HEK293T (cell line): ENCODE data around the gene BICD1.
A peak's percentile ranks its signal among the peaks of the same experiment; 100 is the strongest.

Experiments used
- CTCF ChIA-PET: fragments of 350-600 bp; formaldehyde crosslinking; extraction: SDS; loops from one replicate; lab custom pipeline; 2021; ENCODE audit warnings: antibody characterized with exemption, inconsistent platforms; lab: Yijun Ruan, JAX
- POLR2A ChIA-PET: fragments of 350-600 bp; formaldehyde crosslinking; extraction: SDS; loops from one replicate; lab custom pipeline; 2020; ENCODE audit warnings: antibody characterized with exemption, inconsistent platforms; lab: Yijun Ruan, JAX
- DNase-seq: peaks from one replicate; pipeline ENCODE4 v3.0.0; 2012; ENCODE audit warnings: mixed read lengths; ENCODE audit errors: extremely low spot score
- ARNT ChIP-seq: fragments of 450-650 bp; IDR thresholded peaks from 2 replicates; pipeline ENCODE4 v1.6.1; 2017; ENCODE audit warnings: mild to moderate bottlenecking
- BHLHE40 ChIP-seq: fragments of 450-650 bp; IDR thresholded peaks from 2 replicates; pipeline ENCODE4 v1.6.1; 2016; ENCODE audit warnings: mild to moderate bottlenecking, moderate library complexity, borderline replicate concordance
- CTBP1 ChIP-seq: fragments of 450-650 bp; IDR thresholded peaks from 2 replicates; pipeline ENCODE4 v1.6.1; 2016; ENCODE audit warnings: borderline replicate concordance
- ELF4 ChIP-seq: fragments of 450-650 bp; IDR thresholded peaks from 2 replicates; pipeline ENCODE4 v1.6.1; 2017; ENCODE audit warnings: antibody characterized with exemption
- FOXA1 ChIP-seq: fragments of 450-650 bp; IDR thresholded peaks from 2 replicates; pipeline ENCODE4 v1.6.1; 2016; ENCODE audit warnings: mild to moderate bottlenecking
- FOXK2 ChIP-seq: fragments of 450-650 bp; IDR thresholded peaks from 2 replicates; pipeline ENCODE4 v1.6.1; 2016; ENCODE audit warnings: mild to moderate bottlenecking
- FOXM1 ChIP-seq: fragments of 450-650 bp; IDR thresholded peaks from 2 replicates; pipeline ENCODE4 v1.6.1; 2017; ENCODE audit warnings: mild to moderate bottlenecking, borderline replicate concordance
- HDGF ChIP-seq: fragments of 450-650 bp; IDR thresholded peaks from 2 replicates; pipeline ENCODE4 v1.6.1; 2017; ENCODE audit warnings: antibody characterized with exemption, borderline replicate concordance
- L3MBTL2 ChIP-seq: fragments of 450-650 bp; conservative IDR thresholded peaks from 2 replicates; pipeline ENCODE4 v1.6.1; 2016; ENCODE audit warnings: mild to moderate bottlenecking
- LEF1 ChIP-seq: fragments of 450-650 bp; IDR thresholded peaks from 2 replicates; pipeline ENCODE4 v1.6.1; 2017; ENCODE audit warnings: mild to moderate bottlenecking, borderline replicate concordance
- NFRKB ChIP-seq: fragments of 450-650 bp; IDR thresholded peaks from 2 replicates; pipeline ENCODE4 v1.6.1; 2016; ENCODE audit warnings: mild to moderate bottlenecking, moderate library complexity
- SP1 ChIP-seq: fragments of 450-650 bp; IDR thresholded peaks from 2 replicates; pipeline ENCODE4 v1.6.1; 2017
- SUZ12 ChIP-seq: fragments of 450-650 bp; IDR thresholded peaks from 2 replicates; pipeline ENCODE4 v1.6.1; 2016; ENCODE audit warnings: mild to moderate bottlenecking
- TARDBP ChIP-seq: fragments of 450-650 bp; IDR thresholded peaks from 2 replicates; pipeline ENCODE4 v1.6.1; 2016
- ZNF384 ChIP-seq: fragments of 450-650 bp; IDR thresholded peaks from 2 replicates; pipeline ENCODE4 v1.6.1; 2016
- TF ChIP-seq, protein P1 (sequence below): fragments of 450-650 bp; IDR thresholded peaks from 2 replicates; pipeline ENCODE4 v1.6.1; 2016

BICD1 gene

DNA sequence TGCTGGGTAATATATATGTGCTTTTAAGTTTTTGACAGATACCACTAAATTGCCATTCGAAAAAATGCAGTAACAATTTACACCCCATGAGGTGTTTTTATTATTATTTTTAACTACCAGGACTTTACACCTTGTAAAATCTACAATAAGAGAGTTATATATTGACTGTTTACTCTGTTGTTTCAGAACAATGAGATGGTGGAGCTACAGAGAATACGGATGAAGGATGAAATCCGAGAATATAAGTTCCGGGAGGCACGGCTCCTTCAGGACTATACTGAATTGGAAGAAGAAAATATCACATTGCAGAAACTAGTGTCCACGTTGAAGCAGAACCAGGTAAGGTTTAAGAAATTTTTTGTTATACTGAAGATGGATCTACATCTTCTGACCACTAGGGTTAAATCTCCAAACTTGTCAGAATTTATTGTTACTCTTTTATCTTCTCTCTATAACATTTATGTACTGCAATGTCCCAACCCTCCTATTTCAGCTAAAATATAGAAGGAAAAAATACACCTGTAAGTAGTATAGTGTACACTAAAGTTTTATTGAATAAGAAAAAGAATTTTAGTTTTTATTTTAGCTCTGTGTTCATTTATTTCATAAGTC lies 187.3 kb downstream of the BICD1 start:
- TF ChIP-seq CTBP1 (no peak), TARDBP (no peak), NFRKB (no peak)
- DNase-seq = no peak
- POLR2A ChIA-PET = no interaction called here
- CTCF ChIA-PET = interaction anchor here (0.6 kb wide), 1 partner anchor 8 kb away, joined by 4 read pairs; no protein-coding TSS in a partner anchor

DNA sequence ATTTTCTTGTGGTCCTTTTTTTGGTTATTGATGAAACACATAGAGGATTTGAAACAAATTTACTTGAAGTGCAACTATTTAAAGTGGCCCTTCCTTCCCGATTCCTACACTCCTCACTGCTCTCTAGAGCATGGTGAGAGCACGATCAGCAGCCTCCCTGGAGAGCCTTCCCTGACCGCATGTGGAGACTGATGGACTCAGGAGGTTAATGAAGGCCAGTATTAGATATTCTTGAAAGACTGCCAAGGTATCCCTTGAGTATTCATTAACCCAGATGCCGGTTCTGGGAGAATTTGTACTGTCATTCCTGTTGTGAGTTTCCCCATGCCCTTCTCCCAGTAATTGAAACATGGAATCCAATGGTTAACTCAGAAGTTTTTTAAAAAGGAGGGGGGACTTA lies 189.9 kb downstream of the BICD1 start:
- no peak for DNase-seq
- no peak for TF ChIP-seq NFRKB
- no peak for TF ChIP-seq ARNT
- TF ChIP-seq, protein P1, sequence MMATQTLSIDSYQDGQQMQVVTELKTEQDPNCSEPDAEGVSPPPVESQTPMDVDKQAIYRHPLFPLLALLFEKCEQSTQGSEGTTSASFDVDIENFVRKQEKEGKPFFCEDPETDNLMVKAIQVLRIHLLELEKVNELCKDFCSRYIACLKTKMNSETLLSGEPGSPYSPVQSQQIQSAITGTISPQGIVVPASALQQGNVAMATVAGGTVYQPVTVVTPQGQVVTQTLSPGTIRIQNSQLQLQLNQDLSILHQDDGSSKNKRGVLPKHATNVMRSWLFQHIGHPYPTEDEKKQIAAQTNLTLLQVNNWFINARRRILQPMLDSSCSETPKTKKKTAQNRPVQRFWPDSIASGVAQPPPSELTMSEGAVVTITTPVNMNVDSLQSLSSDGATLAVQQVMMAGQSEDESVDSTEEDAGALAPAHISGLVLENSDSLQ = no peak
- no peak for TF ChIP-seq LEF1
- TF ChIP-seq SUZ12 = no peak
- TF ChIP-seq FOXA1 = no peak
- TF ChIP-seq HDGF = no peak
- TF ChIP-seq ELF4 = no peak
- TF ChIP-seq ZNF384 = no peak
- TF ChIP-seq FOXK2 = no peak
- no peak for TF ChIP-seq SP1
- TF ChIP-seq CTBP1 = no peak
- no peak for TF ChIP-seq TARDBP
- ChIA-PET CTCF (no interaction called here), POLR2A (no interaction called here)

DNA sequence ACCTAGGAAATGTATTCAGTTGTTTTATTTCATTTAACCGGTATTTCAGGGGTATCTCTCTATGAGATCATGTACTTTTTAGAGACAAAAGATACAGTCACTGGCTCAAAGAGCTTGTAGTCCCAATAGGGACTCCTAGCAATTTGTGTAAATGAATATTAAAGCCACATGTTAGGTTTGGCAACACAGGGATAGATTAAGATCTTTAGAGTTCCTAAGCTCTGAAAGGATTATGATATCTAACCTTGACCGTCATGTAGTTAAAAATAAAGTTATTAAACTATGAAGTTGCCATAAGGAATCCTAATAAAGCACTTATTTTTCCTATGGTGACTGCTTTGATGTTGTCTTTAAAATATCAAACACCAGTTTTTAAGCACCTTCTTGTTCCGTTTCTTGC lies 192.3 kb downstream of the BICD1 start:
- no peak for DNase-seq
- TF ChIP-seq HDGF (no peak), FOXA1 (no peak), SP1 (no peak), L3MBTL2 (no peak), FOXK2 (no peak), FOXM1 (no peak)
- POLR2A ChIA-PET = no interaction called here
- CTCF ChIA-PET = interaction anchor here (0.7 kb wide), 1 partner anchor 37 kb away, joined by 3 read pairs; no protein-coding TSS in a partner anchor

DNA sequence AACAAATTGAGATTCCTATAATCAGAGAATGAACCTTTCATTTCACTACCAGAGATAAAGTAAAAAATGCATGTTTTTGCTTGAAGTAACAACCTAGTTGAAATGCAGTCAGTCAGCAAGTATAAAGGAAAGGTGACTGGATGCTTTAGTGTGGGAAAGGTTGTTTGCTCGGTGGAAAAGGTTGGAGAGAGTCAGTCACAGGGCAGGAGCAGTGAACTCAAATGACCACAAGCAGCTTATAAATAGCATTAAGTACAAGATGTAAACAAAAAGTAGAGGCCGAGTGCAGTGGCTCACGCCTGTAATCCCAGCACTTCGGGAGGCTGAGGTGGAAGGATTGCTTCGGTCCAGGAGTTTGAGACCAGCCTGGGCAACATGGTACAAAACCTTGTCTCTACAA lies 194.6 kb downstream of the BICD1 start:
- TF ChIP-seq TARDBP (no peak), NFRKB (no peak), HDGF (no peak), ARNT (no peak), FOXK2 (no peak), BHLHE40 (no peak), L3MBTL2 (no peak), FOXA1 (no peak)
- DNase-seq = no peak
- ChIA-PET POLR2A (no interaction called here), CTCF (interaction anchor here (0.6 kb wide), 1 partner anchor 628 kb away, joined by 6 read pairs; no protein-coding TSS in a partner anchor)

DNA sequence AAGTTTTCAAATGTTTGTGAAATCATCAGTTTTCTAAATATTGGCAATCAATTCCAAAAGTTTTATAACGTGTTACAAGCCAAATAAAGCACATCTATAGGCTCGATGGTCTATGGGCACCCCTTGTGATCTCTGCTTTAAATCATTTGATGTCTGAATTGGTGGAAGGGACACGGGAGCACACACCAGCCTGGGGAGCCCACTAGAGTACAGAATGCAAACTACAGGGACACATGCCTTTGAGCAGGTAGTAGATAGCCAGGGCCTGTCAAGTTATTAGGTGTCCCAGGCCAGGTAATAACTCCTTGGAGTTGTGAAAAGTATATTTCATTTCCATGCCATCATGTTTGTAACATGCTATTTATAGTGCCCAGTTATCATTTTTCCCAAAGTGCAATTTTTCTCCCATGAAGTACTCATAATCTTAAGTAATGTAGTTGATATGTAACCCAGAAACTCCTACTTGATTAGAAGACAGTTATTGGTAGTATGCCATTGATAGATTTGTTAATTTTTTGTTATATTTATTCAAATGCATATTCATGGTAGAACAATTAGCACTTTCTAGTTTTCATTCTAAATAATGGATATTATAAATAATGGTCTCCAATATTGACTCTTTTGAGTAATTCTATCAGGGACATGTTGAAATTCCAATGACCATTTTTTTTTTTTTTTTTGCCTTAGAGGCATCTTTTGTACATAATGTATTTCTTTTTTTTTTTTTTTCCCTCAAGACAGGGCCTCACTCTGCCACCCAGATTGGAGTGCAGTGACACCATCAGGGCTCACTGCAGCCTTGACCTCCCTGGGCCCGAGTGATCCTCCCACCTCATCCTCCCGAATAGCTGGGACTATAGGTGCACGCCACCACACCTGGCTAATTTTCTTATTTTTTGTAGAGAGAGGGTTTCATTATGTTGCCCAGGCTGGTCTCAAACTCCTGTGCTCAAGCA lies 195.8 kb downstream of the BICD1 start:
- TF ChIP-seq, protein P1 = peak; percentile 50; the same call in 1 of the 2 replicates
- TF ChIP-seq SUZ12 (no peak), LEF1 (no peak), SP1 (no peak), FOXM1 (no peak), ARNT (no peak), NFRKB (no peak)
- DNase-seq = peak; percentile 46
- ChIA-PET CTCF (interaction anchor here (0.7 kb wide), 1 partner anchor 393 kb away, joined by 9 read pairs; no protein-coding TSS in a partner anchor), POLR2A (no interaction called here)

DNA sequence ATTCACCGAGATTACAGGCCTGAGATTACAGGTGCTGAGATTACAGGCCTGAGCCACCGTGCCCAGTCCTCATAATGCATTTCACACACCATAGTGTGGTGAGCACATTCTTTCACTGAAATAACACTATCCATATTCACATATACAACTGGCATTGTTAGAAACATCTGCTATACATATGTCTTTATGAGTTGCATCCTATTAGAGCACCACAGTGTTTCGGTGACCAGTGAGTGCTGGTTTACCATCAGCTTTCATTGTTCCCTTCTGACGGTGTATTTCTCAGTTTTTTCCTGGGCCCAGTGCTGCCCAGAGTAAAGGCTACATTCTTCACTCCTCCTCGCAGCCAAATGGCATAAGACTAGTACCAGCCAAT lies 196.5 kb downstream of the BICD1 start:
- DNase-seq = no peak
- CTCF ChIA-PET = interaction anchor here (0.7 kb wide), 1 partner anchor 393 kb away, joined by 9 read pairs; no protein-coding TSS in a partner anchor
- TF ChIP-seq L3MBTL2 (no peak), FOXK2 (no peak), LEF1 (no peak), TARDBP (no peak), CTBP1 (no peak), HDGF (no peak), BHLHE40 (no peak), SUZ12 (no peak), ARNT (no peak), ZNF384 (no peak)
- TF ChIP-seq, protein P1 = no peak
- POLR2A ChIA-PET = no interaction called here
